GM08714 (cell line): ENCODE data around the gene SMAD6.
"Not testable (repeated sequence)": the region's sequence is repeated elsewhere in the genome, so short reads cannot be mapped to it uniquely, and the experiment has no call there.

Experiments used
- H3K4me3 ChIP-seq: fragments of 200-500 bp; sonication (Bioruptor generic); 2 replicates; pipeline ENCODE4 v1.5.1; 2014; ENCODE audit warnings: mild to moderate bottlenecking, low read length, inconsistent platforms
- ZNF274 ChIP-seq: IDR thresholded peaks from 2 replicates; pipeline ENCODE4 v1.6.1; 2012; ENCODE audit warnings: mild to moderate bottlenecking, low read depth, low read length

Gene SMAD6

GRCh38 chr15:66755298-66756068 is 53.4 kb downstream of the SMAD6 start:
- TF ChIP-seq ZNF274 = no peak
- H3K4me3 ChIP-seq = no peak overlapping the region

- no peak overlapping the region for H3K4me3 ChIP-seq
- no peak for TF ChIP-seq ZNF274
Observed at GRCh38 chr15:66756295-66756694, 54.3 kb downstream of the SMAD6 start.

- no peak overlapping the region for H3K4me3 ChIP-seq
- no peak for TF ChIP-seq ZNF274
Observed at GRCh38 chr15:66757030-66757429, 55.0 kb downstream of the SMAD6 start.

- H3K4me3 ChIP-seq = no peak overlapping the region
- no peak for TF ChIP-seq ZNF274
Observed at GRCh38 chr15:66757521-66757920, 55.5 kb downstream of the SMAD6 start.

- not testable (repeated sequence) for H3K4me3 ChIP-seq
Observed at GRCh38 chr15:66758217-66758616, 56.2 kb downstream of the SMAD6 start.

GRCh38 chr15:66758844-66759243 is 56.8 kb downstream of the SMAD6 start:
- H3K4me3 ChIP-seq = no peak overlapping the region
- no peak for TF ChIP-seq ZNF274

GRCh38 chr15:66760097-66760967 is 58.3 kb downstream of the SMAD6 start:
- H3K4me3 ChIP-seq = no peak overlapping the region
- TF ChIP-seq ZNF274 = no peak

GRCh38 chr15:66760968-66761725 is 59.1 kb downstream of the SMAD6 start:
- TF ChIP-seq ZNF274 = no peak
- H3K4me3 ChIP-seq = no peak overlapping the region

- no peak overlapping the region for H3K4me3 ChIP-seq
- no peak for TF ChIP-seq ZNF274
Observed at GRCh38 chr15:66761726-66762595, 59.9 kb downstream of the SMAD6 start.

- TF ChIP-seq ZNF274 = no peak
- H3K4me3 ChIP-seq = no peak overlapping the region
Observed at GRCh38 chr15:66763186-66764071, 61.4 kb downstream of the SMAD6 start.

GRCh38 chr15:66764072-66764786 is 62.2 kb downstream of the SMAD6 start:
- no peak overlapping the region for H3K4me3 ChIP-seq
- TF ChIP-seq ZNF274 = no peak

- TF ChIP-seq ZNF274 = no peak
- H3K4me3 ChIP-seq = peak overlapping the region; percentile 13; the same call in 1 of the 2 replicates
Observed at GRCh38 chr15:66765478-66766281, 63.6 kb downstream of the SMAD6 start.
